ENCODE results near the gene PARVB. TPM values are rescaled to one million over a fixed set of nuclear protein-coding genes. Genes with fewer than 3 reads are reported as not detected.

The PARVB gene
- total RNA-seq, 1 donor, result 23.3 TPM

GRCh38 chr22:44144046-44144569 is 120.0 kb downstream of the PARVB start:
- H3K4me3 ChIP-seq (ENCODE audit: low read length), result no peak overlapping the region
- H3K27me3 ChIP-seq (ENCODE audit: insufficient read depth, low read length), result no peaks in the 10 kb centered on the region
- no peaks in the 10 kb centered on the region for H3K4me1 ChIP-seq (ENCODE audit: insufficient read depth, low read length)
- H3K9me3 ChIP-seq (ENCODE audit: low read depth, low read length), result no peaks in the 10 kb centered on the region

- H3K4me1 ChIP-seq (ENCODE audit: insufficient read depth, low read length), result no peaks in the 10 kb centered on the region
- H3K9me3 ChIP-seq (ENCODE audit: low read depth, low read length), result no peaks in the 10 kb centered on the region
- no peaks in the 10 kb centered on the region for H3K27me3 ChIP-seq (ENCODE audit: insufficient read depth, low read length)
- H3K4me3 ChIP-seq (ENCODE audit: low read length), result no peak overlapping the region
Observed at GRCh38 chr22:44145544-44145943, 121.4 kb downstream of the PARVB start.

GRCh38 chr22:44146088-44146861 is 122.2 kb downstream of the PARVB start:
- Histone ChIP-seq H3K9me3 (ENCODE audit: low read depth, low read length) (no peaks in the 10 kb centered on the region), H3K4me1 (ENCODE audit: insufficient read depth, low read length) (no peaks in the 10 kb centered on the region), H3K27me3 (ENCODE audit: insufficient read depth, low read length) (no peaks in the 10 kb centered on the region), H3K4me3 (ENCODE audit: low read length) (no peak overlapping the region)

- Histone ChIP-seq H3K4me3 (ENCODE audit: low read length) (no peak overlapping the region), H3K4me1 (ENCODE audit: insufficient read depth, low read length) (no peaks in the 10 kb centered on the region), H3K27me3 (ENCODE audit: insufficient read depth, low read length) (no peaks in the 10 kb centered on the region), H3K9me3 (ENCODE audit: low read depth, low read length) (no peaks in the 10 kb centered on the region)
Observed at GRCh38 chr22:44147008-44147645, 123.0 kb downstream of the PARVB start.

GRCh38 chr22:44147821-44148574 is 123.9 kb downstream of the PARVB start:
- Histone ChIP-seq H3K4me1 (ENCODE audit: insufficient read depth, low read length) (no peaks in the 10 kb centered on the region), H3K27me3 (ENCODE audit: insufficient read depth, low read length) (no peaks in the 10 kb centered on the region), H3K9me3 (ENCODE audit: low read depth, low read length) (no peaks in the 10 kb centered on the region), H3K4me3 (ENCODE audit: low read length) (no peak overlapping the region)

GRCh38 chr22:44151676-44152075 is 127.6 kb downstream of the PARVB start:
- Histone ChIP-seq H3K27me3 (ENCODE audit: insufficient read depth, low read length) (no peaks in the 10 kb centered on the region), H3K4me3 (ENCODE audit: low read length) (no peak overlapping the region), H3K4me1 (ENCODE audit: insufficient read depth, low read length) (no peaks in the 10 kb centered on the region), H3K9me3 (ENCODE audit: low read depth, low read length) (no peaks in the 10 kb centered on the region)

- H3K9me3 ChIP-seq (ENCODE audit: low read depth, low read length), result no peaks in the 10 kb centered on the region
- H3K4me1 ChIP-seq (ENCODE audit: insufficient read depth, low read length), result no peaks in the 10 kb centered on the region
- no peaks in the 10 kb centered on the region for H3K27me3 ChIP-seq (ENCODE audit: insufficient read depth, low read length)
- H3K4me3 ChIP-seq (ENCODE audit: low read length), result no peak overlapping the region
Observed at GRCh38 chr22:44153710-44154109, 129.6 kb downstream of the PARVB start.

GRCh38 chr22:44154436-44154942 is 130.4 kb downstream of the PARVB start:
- Histone ChIP-seq H3K4me3 (ENCODE audit: low read length) (no peak overlapping the region), H3K27me3 (ENCODE audit: insufficient read depth, low read length) (no peaks in the 10 kb centered on the region), H3K9me3 (ENCODE audit: low read depth, low read length) (no peaks in the 10 kb centered on the region), H3K4me1 (ENCODE audit: insufficient read depth, low read length) (no peaks in the 10 kb centered on the region)

- Histone ChIP-seq H3K4me1 (ENCODE audit: insufficient read depth, low read length) (peaks cover 1% of the 10 kb centered on the region), H3K4me3 (ENCODE audit: low read length) (no peak overlapping the region), H3K27me3 (ENCODE audit: insufficient read depth, low read length) (no peaks in the 10 kb centered on the region), H3K9me3 (ENCODE audit: low read depth, low read length) (no peaks in the 10 kb centered on the region)
Observed at GRCh38 chr22:44155115-44155514, 131.0 kb downstream of the PARVB start.

- Histone ChIP-seq H3K4me1 (ENCODE audit: insufficient read depth, low read length) (peaks cover 11% of the 10 kb centered on the region), H3K9me3 (ENCODE audit: low read depth, low read length) (no peaks in the 10 kb centered on the region), H3K4me3 (ENCODE audit: low read length) (no peak overlapping the region), H3K27me3 (ENCODE audit: insufficient read depth, low read length) (no peaks in the 10 kb centered on the region)
Observed at GRCh38 chr22:44157916-44158618, 134.0 kb downstream of the PARVB start.

- Histone ChIP-seq H3K4me1 (ENCODE audit: insufficient read depth, low read length) (peaks cover 11% of the 10 kb centered on the region), H3K4me3 (ENCODE audit: low read length) (no peak overlapping the region), H3K9me3 (ENCODE audit: low read depth, low read length) (no peaks in the 10 kb centered on the region), H3K27me3 (ENCODE audit: insufficient read depth, low read length) (no peaks in the 10 kb centered on the region)
Observed at GRCh38 chr22:44158816-44159215, 134.7 kb downstream of the PARVB start.

GRCh38 chr22:44159221-44159620 is 135.1 kb downstream of the PARVB start:
- no peaks in the 10 kb centered on the region for H3K27me3 ChIP-seq (ENCODE audit: insufficient read depth, low read length)
- peaks cover 11% of the 10 kb centered on the region for H3K4me1 ChIP-seq (ENCODE audit: insufficient read depth, low read length)
- no peaks in the 10 kb centered on the region for H3K9me3 ChIP-seq (ENCODE audit: low read depth, low read length)
- no peak overlapping the region for H3K4me3 ChIP-seq (ENCODE audit: low read length)

- H3K4me1 ChIP-seq (ENCODE audit: insufficient read depth, low read length), result peaks cover 11% of the 10 kb centered on the region
- no peaks in the 10 kb centered on the region for H3K27me3 ChIP-seq (ENCODE audit: insufficient read depth, low read length)
- no peak overlapping the region for H3K4me3 ChIP-seq (ENCODE audit: low read length)
- H3K9me3 ChIP-seq (ENCODE audit: low read depth, low read length), result no peaks in the 10 kb centered on the region
Observed at GRCh38 chr22:44159811-44160210, 135.7 kb downstream of the PARVB start.

- H3K9me3 ChIP-seq (ENCODE audit: low read depth, low read length), result no peaks in the 10 kb centered on the region
- H3K4me3 ChIP-seq (ENCODE audit: low read length), result no peak overlapping the region
- no peaks in the 10 kb centered on the region for H3K27me3 ChIP-seq (ENCODE audit: insufficient read depth, low read length)
Observed at GRCh38 chr22:44160421-44160820, 136.3 kb downstream of the PARVB start.

More at GRCh38 chr22:44160421-44160820, 136.3 kb downstream of the PARVB start:
- H3K4me1 ChIP-seq (ENCODE audit: insufficient read depth, low read length), result peaks cover 11% of the 10 kb centered on the region
